ENCODE results near the gene ACOX1.

- TF ChIP-seq POLR2A (IDR thresholded peaks at IDR 0.05; ENCODE audit: low read depth, low read length) (no peak), SPI1 (IDR thresholded peaks at IDR 0.05; ENCODE audit: low read depth, low read length) (no peak)
Measured at GRCh38 chr17:75920045-75920560, 58.9 kb downstream of the ACOX1 start.
